HEK293 (cell line): ENCODE measurements around the gene PPP5C.

Experiments used
- YY1 ChIP-seq: fragments of 450-650 bp; formaldehyde crosslinking; IDR thresholded peaks from 2 replicates; pipeline ENCODE4 v1.5.1; 2018; ENCODE audit warnings: missing biosample characterization, missing genetic modification characterization
- TF ChIP-seq, protein P1 (sequence below): fragments of 450-650 bp; formaldehyde crosslinking; IDR thresholded peaks from 2 replicates; pipeline ENCODE4 v1.5.1; 2016; ENCODE audit warnings: missing biosample characterization, missing genetic modification characterization
- TF ChIP-seq, protein P2 (sequence below): fragments of 450-650 bp; formaldehyde crosslinking; IDR thresholded peaks from 2 replicates; pipeline ENCODE4 v1.5.1; 2016; ENCODE audit warnings: missing biosample characterization, missing genetic modification characterization

DNA sequence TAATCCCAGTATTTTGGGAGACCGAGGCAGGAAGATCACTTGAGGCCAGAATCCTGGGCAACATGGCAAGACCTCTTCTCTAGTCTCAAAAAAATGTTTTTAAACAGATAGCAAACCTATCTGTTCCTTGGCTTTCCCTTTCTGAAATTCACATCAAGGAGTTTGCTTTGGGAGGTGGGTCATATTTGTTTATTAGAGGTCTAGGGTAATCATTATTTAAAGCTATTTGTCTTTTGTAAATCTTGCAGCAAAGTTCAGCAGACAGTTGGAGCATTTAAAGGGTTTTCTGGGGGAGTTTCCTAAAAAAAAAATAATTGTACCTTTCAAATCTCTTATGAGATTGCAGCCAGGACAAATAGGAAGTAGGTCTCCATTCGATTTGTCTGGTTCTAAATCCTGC lies 17.5 kb downstream of the PPP5C start:
- TF ChIP-seq, protein P1, sequence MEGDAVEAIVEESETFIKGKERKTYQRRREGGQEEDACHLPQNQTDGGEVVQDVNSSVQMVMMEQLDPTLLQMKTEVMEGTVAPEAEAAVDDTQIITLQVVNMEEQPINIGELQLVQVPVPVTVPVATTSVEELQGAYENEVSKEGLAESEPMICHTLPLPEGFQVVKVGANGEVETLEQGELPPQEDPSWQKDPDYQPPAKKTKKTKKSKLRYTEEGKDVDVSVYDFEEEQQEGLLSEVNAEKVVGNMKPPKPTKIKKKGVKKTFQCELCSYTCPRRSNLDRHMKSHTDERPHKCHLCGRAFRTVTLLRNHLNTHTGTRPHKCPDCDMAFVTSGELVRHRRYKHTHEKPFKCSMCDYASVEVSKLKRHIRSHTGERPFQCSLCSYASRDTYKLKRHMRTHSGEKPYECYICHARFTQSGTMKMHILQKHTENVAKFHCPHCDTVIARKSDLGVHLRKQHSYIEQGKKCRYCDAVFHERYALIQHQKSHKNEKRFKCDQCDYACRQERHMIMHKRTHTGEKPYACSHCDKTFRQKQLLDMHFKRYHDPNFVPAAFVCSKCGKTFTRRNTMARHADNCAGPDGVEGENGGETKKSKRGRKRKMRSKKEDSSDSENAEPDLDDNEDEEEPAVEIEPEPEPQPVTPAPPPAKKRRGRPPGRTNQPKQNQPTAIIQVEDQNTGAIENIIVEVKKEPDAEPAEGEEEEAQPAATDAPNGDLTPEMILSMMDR, result no peak
- TF ChIP-seq, protein P2, sequence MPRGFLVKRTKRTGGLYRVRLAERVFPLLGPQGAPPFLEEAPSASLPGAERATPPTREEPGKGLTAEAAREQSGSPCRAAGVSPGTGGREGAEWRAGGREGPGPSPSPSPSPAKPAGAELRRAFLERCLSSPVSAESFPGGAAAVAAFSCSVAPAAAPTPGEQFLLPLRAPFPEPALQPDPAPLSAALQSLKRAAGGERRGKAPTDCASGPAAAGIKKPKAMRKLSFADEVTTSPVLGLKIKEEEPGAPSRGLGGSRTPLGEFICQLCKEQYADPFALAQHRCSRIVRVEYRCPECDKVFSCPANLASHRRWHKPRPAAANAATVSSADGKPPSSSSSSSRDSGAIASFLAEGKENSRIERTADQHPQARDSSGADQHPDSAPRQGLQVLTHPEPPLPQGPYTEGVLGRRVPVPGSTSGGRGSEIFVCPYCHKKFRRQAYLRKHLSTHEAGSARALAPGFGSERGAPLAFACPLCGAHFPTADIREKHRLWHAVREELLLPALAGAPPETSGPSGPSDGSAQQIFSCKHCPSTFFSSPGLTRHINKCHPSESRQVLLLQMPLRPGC, result no peak
- no peak for TF ChIP-seq YY1 (tag by site-specific recombination)
